Thyroid gland (tissue), 4 donors: ENCODE measurements around the gene HSD17B12.

Experiments used
- CTCF ChIP-seq, 6 experiments: fragments of 200-600 bp in 3 of 6; fragments of 450-650 bp in 3 of 6; sonication (generic) in 3 of 6; IDR thresholded peaks; one replicate each; pipeline ENCODE4 v1.5.1; 2016 to 2019; ENCODE audit warnings: antibody characterized with exemption in 6 of 6, mild to moderate bottlenecking in 2 of 6, inconsistent platforms in 1 of 6, moderate library complexity in 1 of 6
- POLR2A ChIP-seq, 2 donors: fragments of 450-650 bp; IDR thresholded peaks; one replicate each; pipeline ENCODE4 v1.6.1; 2017; ENCODE audit warnings: antibody characterized with exemption in 2 of 2, mild to moderate bottlenecking in 2 of 2, moderate library complexity in 1 of 2

GRCh38 chr11:43638717-43639116 lies 41.8 kb upstream of the HSD17B12 start:
- no peak for TF ChIP-seq POLR2A (IDR thresholded peaks at IDR 0.05)
- TF ChIP-seq CTCF (IDR thresholded peaks at IDR 0.05) = no peak
